Measurements from ENCODE around the gene OR10H3. TPM values are rescaled to one million over a fixed set of nuclear protein-coding genes. Genes with fewer than 3 reads are reported as not detected.
"Not testable (repeated sequence)": the region's sequence is repeated elsewhere in the genome, so short reads cannot be mapped to it uniquely, and the experiment has no call there.

OR10H3 gene
- total and polyA plus RNA-seq, 8 donors = not detected

- DNase-seq (no peak), ATAC-seq (no peak)
- H3K27me3 ChIP-seq = peaks cover 6 to 73% of the 10 kb centered on the region in 2 donors
- intact Hi-C loops (cut with DNase I) = no loop called here
- no peak for TF ChIP-seq CTCF (IDR thresholded peaks at IDR 0.05)
- no peaks in the 10 kb centered on the region for H3K36me3 ChIP-seq
- no peak overlapping the region for H3K27ac ChIP-seq
- no peaks in the 10 kb centered on the region for H3K9me3 ChIP-seq
- H3K4me1 ChIP-seq = no peaks in the 10 kb centered on the region
- H3K4me3 ChIP-seq = no peak overlapping the region
These were observed 20.6 kb downstream of the OR10H3 start for GRCh38 chr19:15758379-15758778.

GRCh38 chr19:15759962-15760565 lies 22.3 kb downstream of the OR10H3 start:
- Histone ChIP-seq H3K9me3 (no peaks in the 10 kb centered on the region), H3K27me3 (peaks cover 3 to 65% of the 10 kb centered on the region in 2 donors), H3K4me3 (no peak overlapping the region), H3K4me1 (no peaks in the 10 kb centered on the region), H3K27ac (no peak overlapping the region), H3K36me3 (no peaks in the 10 kb centered on the region)
- no peak for TF ChIP-seq CTCF (IDR thresholded peaks at IDR 0.05)
- intact Hi-C loops (cut with DNase I) = no loop called here
- ATAC-seq (no peak), DNase-seq (no peak)

GRCh38 chr19:15769586-15769985 lies 31.8 kb downstream of the OR10H3 start:
- no peaks in the 10 kb centered on the region for H3K4me1 ChIP-seq
- no peak overlapping the region for H3K4me3 ChIP-seq
- ATAC-seq (no peak), DNase-seq (peak in 1 of 4 donors; percentile 10)
- H3K9me3 ChIP-seq = no peaks in the 10 kb centered on the region
- no peak overlapping the region for H3K27ac ChIP-seq
- intact Hi-C loops (cut with DNase I) = no loop called here
- H3K27me3 ChIP-seq = peaks cover 0 to 24% of the 10 kb centered on the region in 2 donors
- TF ChIP-seq CTCF (IDR thresholded peaks at IDR 0.05) = no peak
- H3K36me3 ChIP-seq = no peaks in the 10 kb centered on the region

- DNase-seq; ATAC-seq; H3K4me3 ChIP-seq; H3K9me3 ChIP-seq; H3K4me1 ChIP-seq; H3K36me3 ChIP-seq; H3K27ac ChIP-seq; intact Hi-C loops (cut with DNase I): not testable (repeated sequence)
- H3K27me3 ChIP-seq = peaks cover 0 to 15% of the 10 kb centered on the region in 2 donors
These were observed 36.4 kb downstream of the OR10H3 start for GRCh38 chr19:15774159-15774558.

GRCh38 chr19:15775249-15775648 lies 37.5 kb downstream of the OR10H3 start:
- no peak for DNase-seq
- H3K4me3 ChIP-seq = no peak overlapping the region
- no peak for TF ChIP-seq CTCF (IDR thresholded peaks at IDR 0.05)
- no peaks in the 10 kb centered on the region for H3K36me3 ChIP-seq
- intact Hi-C loops (cut with DNase I) = no loop called here
- H3K4me1 ChIP-seq = no peaks in the 10 kb centered on the region
- ATAC-seq = no peak
- peaks cover 0 to 7% of the 10 kb centered on the region in 2 donors for H3K27me3 ChIP-seq
- no peaks in the 10 kb centered on the region for H3K9me3 ChIP-seq
- no peak overlapping the region for H3K27ac ChIP-seq

- Histone ChIP-seq H3K27ac (no peak overlapping the region), H3K4me3 (no peak overlapping the region), H3K36me3 (no peaks in the 10 kb centered on the region), H3K9me3 (no peaks in the 10 kb centered on the region), H3K27me3 (peaks cover 0 to 7% of the 10 kb centered on the region in 2 donors), H3K4me1 (no peaks in the 10 kb centered on the region)
- no peak for TF ChIP-seq CTCF (IDR thresholded peaks at IDR 0.05)
- DNase-seq = no peak
- no peak for ATAC-seq
- intact Hi-C loops (cut with DNase I) = no loop called here
These were observed 38.5 kb downstream of the OR10H3 start for GRCh38 chr19:15776264-15776663.

Data from left lung (tissue), 10 donors.